Suprapubic skin (tissue), 3 donors: ENCODE data around the gene MSRB1.

Experiments
- CTCF ChIP-seq, 2 donors: fragments of 200-600 bp in 1 of 2; fragments of 450-650 bp in 1 of 2; sonication (generic) in 1 of 2; IDR thresholded peaks; one replicate each; pipeline ENCODE4 v1.5.1; 2016 to 2019; ENCODE audit warnings: antibody characterized with exemption in 2 of 2, mild to moderate bottlenecking in 1 of 2, moderate library complexity in 1 of 2
- POLR2A ChIP-seq, 2 donors: fragments of 450-650 bp; IDR thresholded peaks; one replicate each; pipeline ENCODE4 v1.6.1; 2017; ENCODE audit warnings: antibody characterized with exemption in 2 of 2, mild to moderate bottlenecking in 2 of 2, moderate library complexity in 2 of 2

GRCh38 chr16:1982991-1983543 lies 40.1 kb upstream of the MSRB1 start:
- TF ChIP-seq POLR2A (IDR thresholded peaks at IDR 0.05) (no peak), CTCF (IDR thresholded peaks at IDR 0.05) (no peak)
